Osteocyte (in vitro differentiated cells): ENCODE results near the gene SLC25A27. TPM values are rescaled to one million over a fixed set of nuclear protein-coding genes. Genes with fewer than 3 reads are reported as not detected.
A peak's percentile ranks its signal among the peaks of the same experiment; 100 is the strongest.

Experiments
- DNase-seq: peaks from one replicate; pipeline ENCODE4 v3.0.0; 2021; ENCODE audit warnings: mixed read lengths; ENCODE audit not compliant: unreplicated experiment; ENCODE audit errors: extremely low spot score
- H3K27ac Mint-ChIP-seq: one replicate; pipeline ENCODE4 v1.8.0; 2021; ENCODE audit warnings: mild to moderate bottlenecking, mixed read lengths; ENCODE audit not compliant: unreplicated experiment
- H3K27me3 Mint-ChIP-seq: one replicate; pipeline ENCODE4 v1.8.0; 2021; ENCODE audit warnings: mixed read lengths; ENCODE audit not compliant: unreplicated experiment
- H3K36me3 Mint-ChIP-seq: one replicate; pipeline ENCODE4 v1.8.0; 2021; ENCODE audit warnings: mixed read lengths; ENCODE audit not compliant: unreplicated experiment
- H3K4me1 Mint-ChIP-seq: one replicate; pipeline ENCODE4 v1.8.0; 2021; ENCODE audit warnings: mixed read lengths; ENCODE audit not compliant: unreplicated experiment
- H3K4me3 Mint-ChIP-seq: one replicate; pipeline ENCODE4 v1.8.0; 2021; ENCODE audit warnings: mild to moderate bottlenecking, moderate library complexity, mixed read lengths; ENCODE audit not compliant: unreplicated experiment
- H3K9me3 Mint-ChIP-seq: one replicate; pipeline ENCODE4 v1.8.0; 2021; ENCODE audit warnings: mixed read lengths; ENCODE audit not compliant: unreplicated experiment
- CTCF ChIP-seq: fragments of 200-600 bp; sonication (generic); IDR thresholded peaks from 2 replicates; pipeline ENCODE4 v1.5.0; 2021; ENCODE audit warnings: antibody characterized with exemption, mild to moderate bottlenecking, moderate library complexity
- total RNA-seq: library from RNA; stranded (reverse); gene quantifications from 2 replicates; pipeline ENCODE4 v1.2.1, GENCODE V29; 2021

SLC25A27 gene
- total RNA-seq, 1 donor from 2014 or later: 7.6 TPM

- H3K36me3 Mint-ChIP-seq: peaks cover 2% of the 10 kb centered on the region
Measured at GRCh38 chr6:46655803-46656202, 3.0 kb downstream of the SLC25A27 start.

GRCh38 chr6:46657642-46658041, 4.9 kb downstream of the SLC25A27 start:
- H3K36me3 Mint-ChIP-seq: peaks cover 2% of the 10 kb centered on the region
- H3K9me3 Mint-ChIP-seq: no peaks in the 10 kb centered on the region
- peaks cover 4% of the 10 kb centered on the region for H3K4me1 Mint-ChIP-seq
- no peak overlapping the region for H3K27ac Mint-ChIP-seq
- no peak for TF ChIP-seq CTCF
- no peak overlapping the region for H3K4me3 Mint-ChIP-seq
- H3K27me3 Mint-ChIP-seq: peaks cover 15% of the 10 kb centered on the region
- no peak for DNase-seq

More at GRCh38 chr6:46655803-46656202, 3.0 kb downstream of the SLC25A27 start:
- peak; percentile 42 for TF ChIP-seq CTCF
- Mint-ChIP-seq H3K27me3 (peaks cover 27% of the 10 kb centered on the region), H3K4me3 (no peak overlapping the region), H3K4me1 (peaks cover 12% of the 10 kb centered on the region), H3K27ac (no peak overlapping the region), H3K9me3 (no peaks in the 10 kb centered on the region)
- no peak for DNase-seq

- Mint-ChIP-seq H3K36me3 (no peaks in the 10 kb centered on the region), H3K9me3 (no peaks in the 10 kb centered on the region), H3K4me1 (no peaks in the 10 kb centered on the region), H3K27ac (no peak overlapping the region), H3K27me3 (no peaks in the 10 kb centered on the region), H3K4me3 (no peak overlapping the region)
- no peak for TF ChIP-seq CTCF
- DNase-seq: no peak
Measured at GRCh38 chr6:46661483-46661882, 8.7 kb downstream of the SLC25A27 start.

- H3K9me3 Mint-ChIP-seq: no peaks in the 10 kb centered on the region
- H3K27ac Mint-ChIP-seq: no peak overlapping the region
- DNase-seq: no peak
- TF ChIP-seq CTCF: no peak
- no peaks in the 10 kb centered on the region for H3K27me3 Mint-ChIP-seq
- H3K4me1 Mint-ChIP-seq: no peaks in the 10 kb centered on the region
- H3K4me3 Mint-ChIP-seq: no peak overlapping the region
- H3K36me3 Mint-ChIP-seq: peaks cover 2% of the 10 kb centered on the region
Measured at GRCh38 chr6:46667377-46667776, 14.6 kb downstream of the SLC25A27 start.

- DNase-seq: no peak
- Mint-ChIP-seq H3K36me3 (no peaks in the 10 kb centered on the region), H3K27ac (no peak overlapping the region), H3K27me3 (no peaks in the 10 kb centered on the region), H3K4me1 (no peaks in the 10 kb centered on the region), H3K4me3 (no peak overlapping the region), H3K9me3 (no peaks in the 10 kb centered on the region)
- no peak for TF ChIP-seq CTCF
Measured at GRCh38 chr6:46674410-46674809, 21.6 kb downstream of the SLC25A27 start.
